ENCODE results near the gene ARL6IP6.
"Not testable (repeated sequence)": the region's sequence is repeated elsewhere in the genome, so short reads cannot be mapped to it uniquely, and the experiment has no call there.

Gene ARL6IP6

DNA sequence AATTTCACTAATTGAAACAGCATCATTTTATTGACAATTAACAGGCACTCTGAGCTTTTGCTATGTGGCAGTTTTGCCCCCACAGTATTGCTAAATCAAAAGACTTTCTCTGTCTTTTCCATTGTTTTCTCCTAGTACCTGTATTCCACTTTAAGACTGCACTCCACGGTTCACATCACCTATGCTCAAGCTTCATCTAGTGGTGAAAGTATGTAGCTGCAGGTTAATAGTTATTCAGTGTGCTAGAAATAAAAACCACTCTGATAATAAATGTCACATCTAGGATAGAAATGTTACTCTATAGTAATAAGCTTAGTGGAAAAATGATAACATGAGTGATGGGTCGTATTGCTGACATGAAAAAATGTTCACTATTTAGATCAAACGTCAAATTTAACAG lies 24.6 kb downstream of the ARL6IP6 start:
- H3K36me3 ChIP-seq (replicated peaks) = peaks cover 4% of the 10 kb centered on the region
- TF ChIP-seq, protein P1, sequence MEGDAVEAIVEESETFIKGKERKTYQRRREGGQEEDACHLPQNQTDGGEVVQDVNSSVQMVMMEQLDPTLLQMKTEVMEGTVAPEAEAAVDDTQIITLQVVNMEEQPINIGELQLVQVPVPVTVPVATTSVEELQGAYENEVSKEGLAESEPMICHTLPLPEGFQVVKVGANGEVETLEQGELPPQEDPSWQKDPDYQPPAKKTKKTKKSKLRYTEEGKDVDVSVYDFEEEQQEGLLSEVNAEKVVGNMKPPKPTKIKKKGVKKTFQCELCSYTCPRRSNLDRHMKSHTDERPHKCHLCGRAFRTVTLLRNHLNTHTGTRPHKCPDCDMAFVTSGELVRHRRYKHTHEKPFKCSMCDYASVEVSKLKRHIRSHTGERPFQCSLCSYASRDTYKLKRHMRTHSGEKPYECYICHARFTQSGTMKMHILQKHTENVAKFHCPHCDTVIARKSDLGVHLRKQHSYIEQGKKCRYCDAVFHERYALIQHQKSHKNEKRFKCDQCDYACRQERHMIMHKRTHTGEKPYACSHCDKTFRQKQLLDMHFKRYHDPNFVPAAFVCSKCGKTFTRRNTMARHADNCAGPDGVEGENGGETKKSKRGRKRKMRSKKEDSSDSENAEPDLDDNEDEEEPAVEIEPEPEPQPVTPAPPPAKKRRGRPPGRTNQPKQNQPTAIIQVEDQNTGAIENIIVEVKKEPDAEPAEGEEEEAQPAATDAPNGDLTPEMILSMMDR (IDR thresholded peaks at IDR 0.05; ENCODE audit: low read depth, low read length, missing control alignments) = peak; percentile 59
- H3K27ac ChIP-seq = no peak overlapping the region
- in situ Hi-C loops (cut with HindIII; ENCODE audit: low pct_ligation_motif_present, low sequenced_read_pairs) = no loop called here
- H3K4me3 ChIP-seq (ENCODE audit: low read depth, low read length) = no peak overlapping the region
- no peak for DNase-seq
- H3K27me3 ChIP-seq (replicated peaks) = no peaks in the 10 kb centered on the region

DNA sequence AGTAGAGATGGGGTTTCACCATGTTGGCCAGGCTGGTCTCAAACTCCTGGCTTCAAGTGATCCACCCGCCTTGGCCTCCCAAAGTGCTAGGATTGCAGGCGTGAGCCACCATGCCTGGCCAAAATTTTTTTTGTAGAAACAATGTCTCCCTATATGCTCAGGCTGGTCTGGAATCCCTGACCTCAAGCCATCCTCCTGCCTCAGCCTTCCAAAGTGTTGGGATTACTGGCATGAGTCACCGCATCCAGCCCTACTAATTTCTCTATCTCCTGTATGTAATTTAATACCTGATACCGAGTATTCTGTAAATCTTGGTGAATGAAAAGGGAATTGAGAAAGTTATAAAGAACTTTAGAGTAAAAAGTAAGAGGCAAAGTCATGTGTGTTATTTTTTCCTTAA lies 29.3 kb downstream of the ARL6IP6 start:
- peak; percentile 59 for DNase-seq
- H3K27me3 ChIP-seq (replicated peaks); H3K4me3 ChIP-seq (ENCODE audit: low read depth, low read length); H3K36me3 ChIP-seq (replicated peaks); in situ Hi-C loops (cut with HindIII; ENCODE audit: low pct_ligation_motif_present, low sequenced_read_pairs): not testable (repeated sequence)
- H3K27ac ChIP-seq = peak overlapping the region; percentile 40

DNA sequence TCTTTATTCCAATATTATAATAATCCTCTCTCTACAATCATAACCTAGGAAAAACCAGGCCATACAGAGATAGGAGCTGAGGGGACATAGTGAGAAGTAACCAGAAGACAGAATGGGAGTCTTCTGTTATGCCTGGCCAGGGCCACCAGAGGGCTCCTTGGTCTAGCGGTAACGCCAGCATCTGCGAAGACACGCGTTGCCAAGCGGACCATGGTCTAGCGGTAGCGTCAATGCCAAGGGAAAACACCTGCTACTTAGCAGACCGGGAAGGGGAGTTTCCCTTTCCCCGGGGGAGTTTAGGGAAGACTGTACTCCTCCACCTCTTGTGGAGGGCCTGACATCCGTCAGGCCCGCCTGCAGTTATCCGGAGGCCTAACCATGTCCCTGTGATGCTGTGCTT lies 36.6 kb downstream of the ARL6IP6 start:
- DNase-seq = no peak
- TF ChIP-seq, protein P1 (IDR thresholded peaks at IDR 0.05; ENCODE audit: low read depth, low read length, missing control alignments) = peak; percentile 56
- in situ Hi-C loops (cut with HindIII; ENCODE audit: low pct_ligation_motif_present, low sequenced_read_pairs) = no loop called here
- no peak overlapping the region for H3K27ac ChIP-seq
- H3K4me3 ChIP-seq (ENCODE audit: low read depth, low read length) = no peak overlapping the region
- no peaks in the 10 kb centered on the region for H3K27me3 ChIP-seq (replicated peaks)
- H3K36me3 ChIP-seq (replicated peaks) = no peaks in the 10 kb centered on the region

DNA sequence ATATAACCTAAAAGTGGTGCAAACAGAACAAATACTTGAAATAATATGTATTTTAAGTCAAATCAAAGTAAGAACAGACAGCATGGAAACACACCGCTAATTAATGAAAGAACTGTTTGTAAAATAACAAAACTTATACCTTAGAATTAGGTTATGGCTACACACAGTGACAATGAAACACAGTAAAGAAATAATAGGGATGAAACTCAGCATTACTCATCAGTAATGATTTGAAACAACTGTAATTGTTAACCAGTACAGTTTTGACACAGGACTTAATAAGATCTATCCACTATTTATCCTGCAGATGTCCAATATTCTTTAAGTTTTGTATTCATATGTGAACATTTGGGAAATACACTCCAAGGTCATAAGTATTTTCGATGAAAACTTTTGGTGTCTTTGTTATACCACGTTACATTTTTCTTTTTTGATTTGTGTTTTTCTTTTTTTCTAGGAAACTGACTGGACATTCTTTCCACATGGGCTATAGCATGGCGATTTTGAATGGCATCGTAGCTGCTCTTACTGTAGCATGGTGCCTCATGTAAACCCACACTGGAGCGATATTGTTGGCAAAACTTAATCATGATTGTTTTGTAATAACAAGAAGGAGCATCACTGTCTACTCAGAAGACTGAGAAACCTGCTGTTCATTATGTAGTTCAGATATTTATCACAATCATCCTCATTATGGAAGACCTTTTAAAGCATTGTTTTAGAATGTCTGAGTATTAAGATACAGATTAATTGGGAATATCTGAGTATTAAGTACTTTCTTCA lies 41.1 kb downstream of the ARL6IP6 start:
- H3K36me3 ChIP-seq (replicated peaks) = no peaks in the 10 kb centered on the region
- in situ Hi-C loops (cut with HindIII; ENCODE audit: low pct_ligation_motif_present, low sequenced_read_pairs) = no loop called here
- H3K4me3 ChIP-seq (ENCODE audit: low read depth, low read length) = no peak overlapping the region
- TF ChIP-seq, protein P1 (IDR thresholded peaks at IDR 0.05; ENCODE audit: low read depth, low read length, missing control alignments) = no peak
- no peaks in the 10 kb centered on the region for H3K27me3 ChIP-seq (replicated peaks)
- no peak for DNase-seq
- H3K27ac ChIP-seq = no peak overlapping the region

DNA sequence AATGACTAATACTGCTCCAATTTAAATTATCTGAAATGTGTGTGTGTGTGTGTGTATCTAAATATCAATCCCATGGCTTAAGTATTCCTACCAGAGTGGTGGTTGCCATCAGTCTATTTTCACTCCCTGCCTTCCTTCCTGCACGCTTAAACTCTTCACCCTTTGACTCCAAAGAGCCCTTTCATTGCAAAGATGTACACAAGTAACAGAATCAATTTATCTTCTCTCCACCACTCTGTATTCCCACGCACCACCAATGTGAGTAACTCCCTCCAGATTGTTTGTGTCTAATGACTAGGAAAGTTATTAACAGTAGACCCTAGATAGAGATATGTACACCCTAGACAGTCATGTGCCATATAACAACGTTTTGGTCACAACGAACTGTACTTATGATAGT lies 42.8 kb downstream of the ARL6IP6 start:
- TF ChIP-seq, protein P1 (IDR thresholded peaks at IDR 0.05; ENCODE audit: low read depth, low read length, missing control alignments) = no peak
- peak overlapping the region; percentile 76 for H3K27ac ChIP-seq
- H3K27me3 ChIP-seq (replicated peaks) = no peaks in the 10 kb centered on the region
- H3K4me3 ChIP-seq (ENCODE audit: low read depth, low read length) = no peak overlapping the region
- in situ Hi-C loops (cut with HindIII; ENCODE audit: low pct_ligation_motif_present, low sequenced_read_pairs) = no loop called here
- no peak for DNase-seq
- no peaks in the 10 kb centered on the region for H3K36me3 ChIP-seq (replicated peaks)

DNA sequence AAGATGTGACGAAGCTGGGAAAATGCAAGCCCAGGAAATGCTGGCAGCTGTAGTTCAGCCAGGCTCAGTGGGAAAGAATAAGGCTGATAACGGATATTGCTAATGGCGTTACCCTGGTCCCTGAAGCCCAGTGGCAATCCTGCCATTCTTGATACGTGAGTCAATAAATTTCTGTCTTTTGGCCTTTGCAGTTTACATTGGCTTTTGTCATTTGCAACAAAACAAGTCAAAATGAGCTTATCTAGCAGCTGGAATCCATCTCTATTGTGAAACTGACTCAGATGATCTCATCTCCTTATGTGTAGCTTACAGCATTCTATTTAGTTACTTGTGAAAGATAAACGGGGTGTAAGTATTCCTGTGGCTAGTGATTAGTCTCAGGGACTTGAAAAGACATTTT lies 43.8 kb downstream of the ARL6IP6 start:
- Histone ChIP-seq H3K27me3 (replicated peaks) (no peaks in the 10 kb centered on the region), H3K4me3 (ENCODE audit: low read depth, low read length) (no peak overlapping the region), H3K27ac (peak overlapping the region; percentile 76), H3K36me3 (replicated peaks) (no peaks in the 10 kb centered on the region)
- TF ChIP-seq, protein P1 (IDR thresholded peaks at IDR 0.05; ENCODE audit: low read depth, low read length, missing control alignments) = no peak
- in situ Hi-C loops (cut with HindIII; ENCODE audit: low pct_ligation_motif_present, low sequenced_read_pairs) = no loop called here
- peak; percentile 77 for DNase-seq

DNA sequence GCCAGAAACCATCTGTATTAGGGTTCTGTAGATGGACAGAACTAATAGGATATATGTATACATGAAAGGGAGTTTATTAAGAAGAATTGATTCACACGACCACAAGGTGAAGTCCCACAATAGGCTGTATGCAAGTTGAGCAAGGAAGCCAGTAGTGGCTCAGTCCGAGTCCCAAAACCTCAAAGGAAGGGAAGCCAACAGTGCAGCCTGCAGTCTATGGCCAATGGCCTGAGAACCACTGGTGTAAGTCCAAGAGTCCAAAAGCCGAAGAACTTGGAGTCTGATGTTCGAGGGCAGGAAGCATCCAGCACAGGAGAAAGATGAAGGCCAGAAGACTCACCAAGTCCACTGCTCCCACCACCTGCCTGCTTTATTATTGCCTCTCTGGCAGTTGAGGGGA lies 44.8 kb downstream of the ARL6IP6 start:
- H3K27me3 ChIP-seq (replicated peaks); H3K36me3 ChIP-seq (replicated peaks); DNase-seq; in situ Hi-C loops (cut with HindIII; ENCODE audit: low pct_ligation_motif_present, low sequenced_read_pairs); H3K27ac ChIP-seq; H3K4me3 ChIP-seq (ENCODE audit: low read depth, low read length): not testable (repeated sequence)

Measured in brain microvascular endothelial cell (primary cell).